ENCODE data around the gene GRIK4.
"Not testable (repeated sequence)": the region's sequence is repeated elsewhere in the genome, so short reads cannot be mapped to it uniquely, and the experiment has no call there.

The GRIK4 gene

DNA sequence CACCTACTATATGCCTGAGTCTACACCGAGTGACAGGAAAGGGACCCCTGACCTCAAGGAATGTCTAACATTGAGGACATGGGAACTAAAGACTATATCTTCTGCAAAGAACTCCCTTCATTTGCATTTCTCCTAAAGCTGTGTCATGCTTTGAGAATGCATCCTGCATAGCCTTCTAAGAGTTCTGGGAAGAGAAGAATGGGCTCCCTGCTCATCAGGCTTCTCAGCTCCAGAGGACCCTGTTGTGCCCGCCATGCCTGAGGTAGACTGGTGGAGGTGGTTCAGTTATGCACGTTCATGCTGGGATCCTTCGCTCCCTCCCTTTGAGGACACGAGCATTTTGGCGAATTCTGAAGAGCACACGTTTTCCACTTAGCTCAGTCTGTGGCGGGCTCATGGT is 63.3 kb downstream of the GRIK4 start:
- DNase-seq (ENCODE audit: low read depth in 3 of 3), result no peak

DNA sequence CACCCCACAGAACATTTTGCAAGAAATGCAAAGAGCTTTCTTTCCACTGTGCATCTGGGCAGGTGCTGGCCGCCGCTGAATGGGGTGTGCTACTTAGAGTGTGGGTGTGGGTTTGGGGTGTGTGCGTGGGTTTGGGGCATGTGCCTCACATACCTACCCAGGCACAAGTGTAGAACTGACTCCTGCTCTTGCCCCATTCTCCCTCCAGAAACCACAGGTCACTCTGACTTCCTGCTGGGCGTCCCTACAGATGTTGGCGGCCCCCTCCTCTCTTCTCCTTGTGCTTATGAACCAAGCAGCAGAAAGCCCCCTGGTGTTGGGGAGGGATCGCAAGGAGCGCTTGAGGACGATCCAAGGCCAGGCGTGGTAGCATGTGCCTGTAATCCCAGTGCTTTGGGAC is 63.9 kb downstream of the GRIK4 start:
- no peak for DNase-seq (ENCODE audit: low read depth in 3 of 3)

DNA sequence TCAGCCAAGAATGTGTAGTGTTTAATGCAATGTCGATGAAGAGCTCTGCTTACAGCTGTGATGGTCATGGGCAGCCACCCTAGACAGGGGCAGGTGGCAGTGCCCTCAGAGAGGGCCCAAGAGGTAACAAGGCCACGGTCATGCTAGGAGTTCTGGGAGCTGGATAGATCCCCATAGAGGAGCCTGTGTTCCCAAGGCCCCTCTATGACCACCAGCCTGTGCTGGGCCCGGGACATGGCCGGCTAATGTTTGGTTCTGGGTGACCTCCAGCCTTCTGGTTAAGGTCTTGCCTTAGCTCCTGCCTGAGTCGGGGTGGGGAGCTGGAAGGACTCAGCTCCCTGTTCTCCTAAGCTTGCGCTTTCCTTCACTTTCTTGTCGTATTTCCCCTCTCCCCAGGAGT is 65.1 kb downstream of the GRIK4 start:
- DNase-seq (ENCODE audit: low read depth in 3 of 3), result no peak

GRCh38 chr11:120577041-120577440 is 65.5 kb downstream of the GRIK4 start:
- no peak for DNase-seq (ENCODE audit: low read depth in 3 of 3)

- no peak for DNase-seq (ENCODE audit: low read depth in 3 of 3)
Observed at GRCh38 chr11:120577624-120578363, 66.2 kb downstream of the GRIK4 start.

- no peak for DNase-seq (ENCODE audit: low read depth in 3 of 3)
Observed at GRCh38 chr11:120578596-120579154, 67.1 kb downstream of the GRIK4 start.

DNA sequence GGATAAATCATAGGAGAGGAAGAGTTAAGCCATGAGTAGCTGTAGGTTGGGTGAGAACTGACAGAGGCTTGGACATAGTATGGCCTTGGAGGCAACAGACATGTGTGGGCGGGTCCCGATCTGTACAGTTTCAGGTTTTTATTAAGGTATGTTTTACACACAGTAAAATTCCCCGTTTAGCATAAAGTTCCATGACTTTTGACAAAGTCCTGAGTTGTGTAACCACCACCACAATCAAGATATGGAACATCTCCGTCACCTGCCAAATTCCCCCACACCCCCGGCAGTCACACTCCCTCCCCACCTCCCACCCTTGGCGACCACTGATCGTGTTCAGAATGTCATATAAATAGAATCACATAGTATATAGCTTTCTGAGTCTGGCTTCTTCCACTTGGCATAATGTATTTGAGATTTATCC is 68.1 kb downstream of the GRIK4 start:
- peak in 1 of 3 experiments; percentile 11 for DNase-seq (ENCODE audit: low read depth in 3 of 3)

DNA sequence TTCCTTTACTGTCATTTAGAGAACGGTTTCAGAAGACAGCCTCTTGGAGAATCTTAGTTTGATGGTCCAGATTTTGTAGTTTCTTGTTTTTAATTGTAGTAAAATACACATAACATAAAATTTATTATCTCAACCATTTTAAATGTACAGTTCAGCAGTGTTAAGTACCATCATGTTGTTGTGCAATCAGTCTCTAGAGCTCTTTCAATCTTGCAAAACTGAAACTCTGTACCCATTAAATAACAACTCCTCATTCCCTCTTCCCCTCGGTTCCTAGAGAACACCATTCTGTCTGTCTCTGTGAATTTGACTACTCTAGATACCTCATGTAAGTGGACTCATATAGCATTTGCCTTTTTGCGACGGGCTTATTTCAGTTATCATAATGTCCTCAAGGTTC is 69.8 kb downstream of the GRIK4 start:
- DNase-seq (ENCODE audit: low read depth in 3 of 3), result no peak

- DNase-seq (ENCODE audit: low read depth in 3 of 3), result not testable (repeated sequence)
Observed at GRCh38 chr11:120582535-120582934, 71.0 kb downstream of the GRIK4 start.

GRCh38 chr11:120586072-120586471 is 74.5 kb downstream of the GRIK4 start:
- no peak for DNase-seq (ENCODE audit: low read depth in 3 of 3)

DNA sequence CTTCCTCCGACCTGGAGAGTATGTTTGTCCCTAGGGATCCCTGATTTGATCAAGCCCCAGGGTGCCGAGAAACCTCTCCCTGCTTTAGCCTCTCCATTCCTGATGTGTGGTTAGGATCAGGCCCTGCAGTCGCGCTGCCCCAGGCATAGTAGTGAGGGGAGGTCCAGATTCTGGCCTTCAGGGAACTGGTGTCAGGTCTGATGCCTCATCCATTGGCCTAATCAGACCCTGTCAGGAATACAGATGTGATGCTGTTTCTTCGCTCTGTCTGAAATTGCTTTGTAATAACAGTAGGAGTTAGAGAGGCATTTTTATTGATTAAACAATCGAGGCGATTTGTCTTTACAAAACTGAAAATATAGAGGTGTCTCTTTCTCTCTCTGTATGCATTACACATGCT is 75.2 kb downstream of the GRIK4 start:
- DNase-seq (ENCODE audit: low read depth in 3 of 3), result no peak

- DNase-seq (ENCODE audit: low read depth in 3 of 3), result no peak
Observed at GRCh38 chr11:120587299-120587698, 75.8 kb downstream of the GRIK4 start.

- DNase-seq (ENCODE audit: low read depth in 3 of 3), result no peak
Observed at GRCh38 chr11:120589376-120589775, 77.8 kb downstream of the GRIK4 start.

DNA sequence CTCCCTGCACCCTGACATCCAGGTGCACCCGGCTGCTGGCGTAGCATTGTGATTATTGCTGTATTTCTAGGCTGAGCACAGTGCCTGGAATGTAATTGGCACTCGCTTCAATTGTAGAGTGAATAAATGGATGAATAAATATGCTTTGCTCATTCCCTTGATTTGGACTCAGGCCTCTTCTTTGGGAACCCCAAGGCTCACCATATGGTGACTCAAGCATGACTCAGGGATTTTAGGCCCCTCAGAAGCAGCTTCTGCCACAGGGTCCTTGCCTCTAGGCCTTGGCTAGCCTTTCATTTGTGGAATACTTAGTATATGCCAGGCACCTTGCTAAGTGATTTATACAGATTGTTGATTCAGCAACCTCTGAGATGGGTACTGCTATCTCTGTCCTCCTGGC is 78.9 kb downstream of the GRIK4 start:
- no peak for DNase-seq (ENCODE audit: low read depth in 3 of 3)

DNA sequence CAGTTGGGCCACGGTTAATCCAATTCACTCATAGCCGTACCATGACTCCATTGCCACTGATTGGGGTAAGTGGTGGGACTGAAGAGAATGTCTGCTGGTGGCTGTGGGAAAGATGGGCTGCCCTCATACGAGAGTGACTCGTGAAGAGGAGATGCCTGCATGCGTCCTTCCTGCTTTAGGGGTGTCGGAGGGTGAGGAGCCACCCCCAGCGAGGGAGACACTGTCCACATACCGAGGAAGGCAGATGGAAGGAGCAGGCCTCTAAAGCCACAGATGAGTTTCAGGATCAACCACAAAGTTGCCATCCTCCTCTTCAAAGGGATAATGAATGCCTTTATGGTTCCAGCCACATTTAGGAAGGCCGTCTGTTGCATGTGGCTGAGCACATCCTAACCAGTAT is 83.2 kb downstream of the GRIK4 start:
- no peak for DNase-seq (ENCODE audit: low read depth in 3 of 3)

DNA sequence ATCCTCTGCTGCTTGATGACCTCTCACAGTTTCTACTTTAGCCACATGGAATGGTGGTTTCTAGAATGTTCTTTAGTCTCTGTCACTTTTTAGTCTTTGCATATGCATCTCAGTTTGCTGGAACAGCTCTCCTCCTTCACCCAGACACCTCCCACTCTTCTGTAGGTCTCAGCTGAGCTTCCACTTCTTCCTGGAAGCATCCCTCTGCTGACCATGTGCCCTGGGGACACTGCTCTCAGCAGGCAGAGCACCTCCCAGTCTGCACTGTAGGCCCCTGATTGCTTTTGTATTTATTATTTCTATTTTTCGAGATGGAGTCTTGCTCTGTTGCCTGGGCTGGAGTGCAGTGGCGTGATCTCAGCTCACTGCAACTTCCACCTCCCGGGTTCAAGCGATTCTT is 84.0 kb downstream of the GRIK4 start:
- DNase-seq (ENCODE audit: low read depth in 3 of 3), result no peak

DNA sequence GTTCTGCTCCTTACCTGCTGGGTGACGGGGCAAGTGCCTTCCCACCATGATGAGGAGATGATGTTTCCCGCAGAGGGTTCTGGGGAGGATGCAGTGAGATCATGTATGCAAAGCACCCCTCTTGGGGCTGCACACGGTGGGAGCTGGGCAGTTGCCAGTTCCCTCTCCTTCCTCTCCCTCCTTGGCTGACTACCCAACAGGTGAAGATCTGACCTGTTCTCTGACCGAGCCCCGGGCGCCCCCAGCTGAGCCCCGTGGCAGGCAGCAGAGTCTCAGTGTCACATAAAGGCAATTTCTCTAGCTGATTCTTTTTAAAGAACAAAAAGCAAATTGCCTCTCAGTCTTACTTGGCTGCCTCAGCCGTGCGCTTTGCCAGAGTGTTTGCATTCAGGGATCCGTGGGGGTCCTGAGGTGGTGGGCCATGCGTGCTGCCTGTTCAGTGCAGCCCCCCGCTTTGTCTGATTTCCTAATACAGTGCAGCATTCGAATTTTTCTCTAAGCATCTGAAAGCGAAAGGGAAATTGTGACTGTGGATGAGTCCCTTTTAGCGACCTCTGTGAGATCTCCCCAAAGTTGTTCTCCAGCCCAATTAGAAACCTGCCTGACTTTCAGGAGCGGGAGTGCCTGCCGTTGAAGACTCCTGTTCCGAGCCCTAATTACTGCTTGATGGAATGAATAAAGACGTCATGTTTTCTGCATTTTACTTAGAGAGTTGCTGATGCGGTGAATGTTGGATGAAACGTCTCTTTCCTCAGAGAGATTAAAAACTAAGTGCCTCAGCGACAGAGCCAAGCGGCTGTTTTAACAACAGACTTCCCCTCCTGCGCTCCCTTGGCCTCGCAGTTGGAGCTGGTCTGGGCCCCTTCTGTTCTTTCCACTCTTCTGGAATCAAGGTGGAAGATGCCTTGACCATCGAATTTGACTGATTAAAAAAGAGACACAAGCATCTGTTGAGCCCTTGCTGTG is 86.0 kb downstream of the GRIK4 start:
- no peak for DNase-seq (ENCODE audit: low read depth in 3 of 3)

- DNase-seq (ENCODE audit: low read depth in 3 of 3), result no peak
Observed at GRCh38 chr11:120598517-120599257, 87.1 kb downstream of the GRIK4 start.

- DNase-seq (ENCODE audit: low read depth in 3 of 3), result no peak
Observed at GRCh38 chr11:120599816-120600420, 88.4 kb downstream of the GRIK4 start.

DNA sequence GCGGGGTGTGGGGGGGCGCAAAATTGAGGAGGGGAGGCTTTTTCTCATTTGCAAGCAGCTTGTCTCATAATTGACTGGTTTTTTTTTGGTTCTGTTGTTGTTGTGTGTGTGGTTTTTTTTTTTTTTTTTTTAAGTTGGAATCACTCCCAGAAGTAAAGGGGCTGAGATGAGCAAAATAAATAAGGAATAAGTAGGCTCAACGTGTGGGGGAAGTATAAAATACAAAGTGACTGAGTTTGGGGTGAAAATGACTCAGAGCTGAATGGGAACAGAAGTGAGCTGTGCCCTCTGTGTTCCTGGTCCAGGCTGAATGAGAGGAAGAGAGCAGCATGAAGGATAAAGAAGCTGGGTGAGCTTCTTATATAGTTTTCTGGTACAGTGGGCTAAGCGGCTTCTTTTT is 90.0 kb downstream of the GRIK4 start:
- no peak for DNase-seq (ENCODE audit: low read depth in 3 of 3)

DNA sequence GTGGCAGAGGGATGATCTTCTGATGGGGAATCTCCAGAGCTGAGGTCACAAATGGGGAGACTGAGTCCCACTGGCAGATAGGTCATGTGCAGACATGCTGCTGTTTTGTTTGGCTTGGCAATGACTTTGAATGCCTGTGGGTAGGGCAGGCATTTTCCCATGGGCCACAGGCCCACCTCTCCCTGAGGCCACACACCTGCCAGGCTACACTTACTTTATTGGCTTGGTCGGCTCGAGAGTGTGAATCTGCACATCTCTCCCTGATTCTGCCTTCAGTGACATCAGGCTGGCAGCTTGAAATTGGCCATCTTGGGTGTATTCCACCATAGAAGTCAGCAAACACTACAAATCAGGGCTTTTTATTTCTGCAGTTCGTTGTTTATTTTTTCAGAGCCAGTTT is 91.5 kb downstream of the GRIK4 start:
- DNase-seq (ENCODE audit: low read depth in 3 of 3), result no peak
